HG03175 (cell line): ENCODE measurements around the gene KRTAP12-4.
"Not testable (repeated sequence)": the region's sequence is repeated elsewhere in the genome, so short reads cannot be mapped to it uniquely, and the experiment has no call there.

ENCODE experiments used
- ATAC-seq: cut with Tn5 transposase; IDR thresholded peaks from one replicate; pipeline ENCODE4 v1.9.1; 2021; ENCODE audit warnings: mild to moderate bottlenecking, moderate library complexity; ENCODE audit not compliant: unreplicated experiment

The KRTAP12-4 gene

GRCh38 chr21:44613386-44614155, 40.9 kb downstream of the KRTAP12-4 start:
- ATAC-seq = no peak

- ATAC-seq = no peak
Observed at GRCh38 chr21:44612669-44613229, 41.7 kb downstream of the KRTAP12-4 start.

GRCh38 chr21:44612029-44612486, 42.4 kb downstream of the KRTAP12-4 start, which contains the start of gene KRTAP10-8:
Gene KRTAP10-8 (plus strand): TSS chr21:44612079. CDS start chr21:44612101, 22 bp downstream.
- no peak for ATAC-seq

- ATAC-seq = no peak
Observed at GRCh38 chr21:44611551-44611950, 42.9 kb downstream of the KRTAP12-4 start.

- not testable (repeated sequence) for ATAC-seq
Observed at GRCh38 chr21:44610157-44610843, 44.2 kb downstream of the KRTAP12-4 start.

- ATAC-seq = no peak
Observed at GRCh38 chr21:44609193-44609592, 45.3 kb downstream of the KRTAP12-4 start.

- no peak for ATAC-seq
Observed at GRCh38 chr21:44606495-44606894, 48.0 kb downstream of the KRTAP12-4 start.
